Hypothalamus (tissue), 51 donors: ENCODE data around the gene BRINP3.

Source experiments
- DNase-seq, 51 donors: peaks; one replicate each; lab custom pipeline; 2025; lab: John Stamatoyannopoulos, UW

BRINP3 gene

DNA sequence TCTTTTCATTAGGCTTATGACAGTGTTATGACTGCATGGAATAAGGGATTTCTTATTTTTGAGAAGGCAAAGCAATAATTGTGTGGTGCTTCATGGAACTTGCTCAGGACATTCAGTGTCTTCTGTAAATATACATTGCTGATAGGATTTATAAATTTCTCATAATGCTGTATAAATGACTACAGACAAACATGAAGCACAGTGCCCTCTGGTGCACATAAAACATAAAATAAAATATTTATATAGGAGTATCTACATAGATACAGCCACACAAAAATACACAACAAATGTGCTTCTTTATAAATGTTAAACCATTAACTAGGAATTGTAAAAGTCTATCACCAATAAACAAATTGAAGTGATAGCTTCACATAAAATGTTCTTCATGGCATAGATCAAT lies 24.1 kb downstream of the BRINP3 start:
- no peak for DNase-seq

- DNase-seq, result no peak
These were observed 25.3 kb downstream of the BRINP3 start for GRCh38 chr1:190452272-190452848.

DNA sequence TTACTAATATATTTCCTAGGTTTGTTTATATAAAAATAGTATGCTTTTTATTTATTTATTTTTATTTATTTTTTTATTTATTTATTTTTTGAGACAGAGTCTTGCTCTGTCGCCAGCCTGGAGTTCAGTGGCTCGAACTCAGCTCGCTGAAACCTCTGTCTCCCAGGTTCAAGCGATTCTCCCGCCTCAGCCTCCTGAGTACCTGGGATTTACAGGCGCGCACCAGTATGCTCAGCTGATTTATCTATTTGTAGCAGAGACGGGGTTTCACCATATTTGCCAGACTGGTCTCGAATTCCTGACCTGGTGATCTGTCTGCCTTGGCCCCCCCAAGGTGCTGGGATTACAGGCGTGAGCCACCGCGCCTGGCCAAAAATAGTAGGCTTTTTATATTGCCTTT lies 33.2 kb downstream of the BRINP3 start:
- no peak for DNase-seq

DNA sequence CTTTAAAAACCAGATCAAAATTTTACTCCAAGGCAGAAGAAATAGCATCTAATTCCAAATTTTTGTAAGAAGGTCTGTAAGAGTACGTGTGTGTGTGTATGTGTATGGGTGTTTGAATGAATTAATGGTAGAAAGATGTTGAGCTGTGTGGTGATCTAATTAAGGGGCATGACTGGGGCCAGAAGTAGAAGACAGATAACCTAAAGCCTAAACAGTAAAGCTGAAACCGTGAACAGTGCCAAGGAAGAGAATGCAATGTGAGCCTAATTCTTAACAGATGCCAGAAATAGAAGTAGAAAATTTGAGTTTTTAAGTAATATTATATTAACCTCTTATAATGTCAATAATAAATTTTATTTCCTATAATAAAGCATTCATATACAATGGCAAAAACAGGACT lies 38.2 kb downstream of the BRINP3 start:
- no peak for DNase-seq

GRCh38 chr1:190436615-190437014 lies 41.0 kb downstream of the BRINP3 start:
- DNase-seq, result no peak

DNA sequence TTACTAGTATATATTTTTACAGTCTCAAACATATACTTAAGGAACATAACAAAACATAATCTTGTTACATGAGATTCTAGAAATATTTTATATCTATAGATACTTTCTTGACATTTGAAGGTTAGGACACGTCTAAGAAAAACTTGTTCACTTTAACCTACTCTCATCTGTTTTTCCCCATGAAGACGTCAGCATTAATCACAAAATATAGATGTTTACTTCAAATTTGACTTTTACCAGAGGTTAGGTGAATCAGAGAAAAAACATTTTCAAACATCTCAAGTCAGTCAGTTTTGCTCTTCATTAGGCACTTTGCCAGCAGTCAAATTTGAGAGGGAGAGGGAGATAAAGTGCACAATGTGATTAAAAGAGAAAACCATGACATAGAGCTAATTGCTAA lies 47.7 kb downstream of the BRINP3 start:
- DNase-seq, result no peak

DNA sequence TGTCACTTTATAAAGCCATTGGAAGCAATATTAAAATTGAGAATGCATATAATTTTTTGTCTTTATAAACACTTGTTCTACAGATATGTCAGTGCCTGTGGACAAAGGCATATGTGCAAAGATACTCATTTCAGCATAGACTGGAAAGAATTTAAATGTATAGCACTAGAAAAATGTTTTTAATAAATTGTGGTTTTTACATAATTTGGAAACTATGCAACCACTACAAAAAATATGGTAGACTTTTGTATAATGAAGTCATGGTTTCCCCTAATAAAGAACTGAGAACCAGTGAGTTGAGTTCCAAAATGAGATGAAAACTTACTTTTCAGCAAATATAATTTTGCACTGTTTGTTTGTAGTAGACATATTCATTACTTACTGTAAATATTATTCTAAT lies 48.5 kb downstream of the BRINP3 start:
- DNase-seq, result no peak

- DNase-seq, result no peak
These were observed 61.4 kb downstream of the BRINP3 start for GRCh38 chr1:190416239-190416638.

GRCh38 chr1:190413142-190413541 lies 64.5 kb downstream of the BRINP3 start:
- DNase-seq, result no peak

DNA sequence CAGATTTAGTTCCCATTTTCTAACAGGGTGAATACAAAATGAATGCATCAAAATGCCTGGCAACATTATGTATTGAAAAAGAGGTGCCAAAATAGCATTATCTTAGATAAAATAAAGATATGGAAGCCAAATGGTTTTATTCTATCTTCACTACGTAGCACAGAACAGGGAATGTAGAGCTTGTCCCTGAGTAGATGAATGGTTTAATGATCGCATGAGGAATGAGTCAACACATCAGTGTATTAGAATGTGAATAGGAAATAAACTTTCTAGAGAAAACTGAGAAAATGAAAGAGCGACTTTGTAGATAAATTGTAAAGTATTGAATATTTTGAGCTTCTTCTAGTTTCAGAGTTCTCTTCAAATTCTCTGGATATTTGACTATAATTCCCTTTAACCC lies 74.3 kb downstream of the BRINP3 start:
- DNase-seq, result no peak

GRCh38 chr1:190399233-190399632 lies 78.4 kb downstream of the BRINP3 start:
- DNase-seq, result no peak

- no peak for DNase-seq
These were observed 86.1 kb downstream of the BRINP3 start for GRCh38 chr1:190391582-190391981.

GRCh38 chr1:190377991-190378390 lies 99.7 kb downstream of the BRINP3 start:
- DNase-seq, result no peak

DNA sequence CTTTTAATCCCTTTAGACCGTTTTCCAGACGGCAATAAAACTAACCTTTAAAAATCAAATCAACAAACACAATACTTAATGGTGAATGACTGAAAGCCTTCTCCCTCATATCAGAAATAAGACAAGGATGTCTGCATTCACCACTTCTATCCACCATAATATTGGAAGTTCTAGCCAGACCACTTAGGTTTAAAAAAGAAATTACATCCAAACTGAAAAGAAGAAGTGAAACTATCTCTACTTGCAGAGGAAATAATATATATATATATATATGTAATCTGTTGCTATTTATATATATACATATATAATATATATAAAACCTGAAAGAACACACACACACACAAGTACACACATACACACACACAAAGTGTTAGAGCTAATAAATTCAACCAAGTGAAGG lies 100.4 kb downstream of the BRINP3 start:
- no peak for DNase-seq

DNA sequence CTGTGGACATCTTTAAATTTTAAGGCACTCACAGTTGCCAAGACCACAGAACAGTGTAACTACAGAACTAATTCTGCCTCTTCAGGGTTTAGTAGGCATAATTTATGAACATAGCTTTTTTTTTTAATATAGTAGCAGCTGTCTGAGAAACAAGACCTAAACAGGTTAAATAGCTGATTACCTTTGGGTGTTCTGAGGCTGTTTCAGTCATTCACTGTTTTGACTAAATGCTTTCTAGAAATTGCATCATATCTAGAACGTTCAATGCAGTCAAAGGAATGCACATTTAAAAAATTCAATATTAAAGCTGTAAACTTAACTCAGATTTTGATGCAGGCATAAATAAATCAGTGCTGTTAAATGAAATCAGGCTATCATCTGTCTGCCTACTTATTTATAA lies 101.6 kb downstream of the BRINP3 start:
- DNase-seq, result no peak

DNA sequence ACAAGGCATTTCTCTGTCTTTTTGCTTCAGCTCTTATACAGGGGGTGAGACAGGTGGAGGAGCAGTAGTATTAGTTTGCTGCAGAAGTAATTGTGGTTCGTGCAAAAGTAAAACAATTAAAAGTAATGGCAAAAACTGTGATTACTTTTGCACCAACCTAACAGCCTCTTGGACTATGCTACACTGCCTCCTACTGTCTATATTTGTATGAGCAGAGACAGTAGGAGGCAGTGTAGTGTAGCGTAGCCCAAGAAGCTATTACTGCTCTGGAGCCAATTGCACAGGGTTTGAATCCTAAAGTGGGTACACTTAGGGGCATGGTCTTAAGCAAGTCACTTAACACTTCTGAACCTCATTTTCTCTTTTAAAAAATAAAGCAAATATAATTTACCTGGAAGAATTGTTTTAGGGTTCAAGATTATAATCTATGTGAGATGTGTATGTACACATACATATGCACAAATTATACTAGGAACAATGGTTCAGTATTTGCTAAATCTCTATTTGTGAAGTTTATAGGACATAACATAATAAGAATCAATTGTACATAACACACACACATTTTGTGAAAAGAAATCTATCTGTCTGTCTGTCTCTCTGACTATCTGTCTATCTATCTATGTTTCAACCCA lies 103.8 kb downstream of the BRINP3 start:
- no peak for DNase-seq

DNA sequence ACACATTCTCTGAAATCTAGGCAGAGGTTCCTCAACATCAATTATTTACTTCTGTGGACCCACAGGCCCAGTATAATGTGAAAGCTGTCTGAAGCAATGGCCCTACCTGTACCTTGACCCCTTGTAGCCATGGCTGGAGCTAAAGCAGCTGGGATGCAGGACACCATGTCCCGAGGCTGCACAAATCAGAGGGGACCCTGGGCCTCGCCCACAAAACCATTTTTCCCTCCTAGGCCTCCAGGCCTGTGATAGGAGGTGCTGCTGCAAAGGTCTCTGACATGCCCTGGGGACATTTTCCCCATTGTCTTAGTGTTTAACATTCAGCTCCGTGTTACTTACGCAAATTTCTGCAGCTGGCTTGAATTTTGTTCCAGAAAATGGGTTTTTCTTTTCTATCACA lies 110.5 kb downstream of the BRINP3 start:
- DNase-seq, result no peak

DNA sequence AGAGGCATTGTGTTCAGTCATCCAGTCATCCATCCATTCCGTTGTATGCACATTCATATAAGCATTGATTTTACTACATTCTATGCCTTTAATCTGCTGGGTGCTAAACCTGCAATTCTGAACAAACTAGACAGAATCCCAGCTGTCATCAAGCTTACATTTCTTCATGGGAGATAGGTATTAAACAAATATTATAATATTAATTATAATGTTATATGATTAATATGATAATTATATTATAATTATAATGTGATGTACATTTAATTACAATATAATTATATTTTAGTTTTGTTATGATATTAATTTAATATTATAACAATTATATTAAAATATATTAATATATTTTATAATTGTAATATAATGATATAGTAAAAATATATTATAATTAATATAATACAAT lies 112.4 kb downstream of the BRINP3 start:
- no peak for DNase-seq

GRCh38 chr1:190353538-190354101 lies 124.0 kb downstream of the BRINP3 start:
- DNase-seq, result no peak

DNA sequence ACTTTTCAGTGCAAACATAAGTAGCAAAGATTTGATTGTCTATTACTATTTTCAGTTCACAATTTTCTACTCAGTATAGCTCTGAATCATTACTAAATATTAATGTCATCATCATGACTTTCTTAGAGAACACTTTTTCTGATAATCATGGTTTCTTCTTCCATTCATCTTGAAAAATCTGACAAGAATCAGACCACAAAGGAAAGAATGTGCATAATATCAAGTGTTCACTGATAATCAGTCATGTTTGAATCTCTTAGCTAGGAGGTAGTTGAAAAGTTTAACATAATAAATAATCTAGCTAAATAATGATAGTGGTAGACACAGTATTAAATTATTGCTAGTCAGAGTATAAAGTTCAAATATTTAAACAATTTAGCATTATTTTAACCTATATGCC lies 133.2 kb downstream of the BRINP3 start:
- no peak for DNase-seq

GRCh38 chr1:190338829-190339228 lies 138.8 kb downstream of the BRINP3 start:
- DNase-seq, result no peak

DNA sequence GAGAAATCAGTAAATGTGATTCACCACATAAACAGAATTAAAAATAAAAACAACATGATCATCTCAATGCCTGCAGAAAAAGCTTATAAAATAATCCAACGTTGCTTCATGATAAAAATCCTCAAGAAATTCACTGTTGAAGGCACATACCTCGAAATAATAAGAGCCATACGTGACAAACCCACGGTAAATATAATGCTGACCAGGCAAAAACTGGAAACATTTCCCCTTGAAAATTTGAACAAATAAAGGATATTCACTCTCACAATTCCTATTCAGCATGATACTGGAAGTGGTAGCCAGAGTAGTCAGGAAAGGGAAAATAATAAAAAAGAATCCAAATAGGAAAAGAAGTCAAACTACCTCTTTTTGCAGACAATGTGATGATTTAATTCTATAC lies 148.8 kb downstream of the BRINP3 start:
- no peak for DNase-seq

DNA sequence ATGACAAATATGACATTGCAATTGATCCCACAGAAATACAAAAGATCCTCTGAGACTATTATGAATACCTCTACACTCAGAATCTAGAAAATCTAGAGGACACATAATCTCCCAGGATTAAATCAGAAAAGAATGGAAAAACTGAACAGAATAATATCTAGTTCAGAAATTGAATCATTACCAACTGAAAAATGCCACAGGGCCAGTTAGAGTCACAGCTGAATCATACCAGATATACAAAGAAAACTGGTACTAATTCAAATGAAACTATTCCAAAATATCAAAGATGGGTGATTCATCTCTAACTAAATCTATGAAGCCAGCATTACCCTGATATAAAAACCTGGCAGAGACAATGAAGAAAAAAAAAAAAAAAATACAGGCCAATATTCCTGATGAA lies 149.3 kb downstream of the BRINP3 start:
- no peak for DNase-seq
